H1 (cell line): ENCODE data around the gene RERE. TPM values are rescaled to one million over a fixed set of nuclear protein-coding genes. Genes with fewer than 3 reads are reported as not detected.

Experiments used
- CTCF ChIA-PET: fragments of 300-600 bp; sonication (Branson Sonifier 250); formaldehyde crosslinking; loops from one replicate; lab custom pipeline; 2021; ENCODE audit not compliant: partially characterized antibody; lab: Charles Lee
- POLR2A ChIA-PET: fragments of 300-600 bp; sonication (Branson Sonifier 250); formaldehyde crosslinking; loops from one replicate; lab custom pipeline; 2021; ENCODE audit warnings: inconsistent platforms; ENCODE audit not compliant: partially characterized antibody; lab: Charles Lee
- DNase-seq, 2 experiments: peaks; one replicate each; pipeline versions ENCODE4 v3.0.0 to v3.0.0-alpha.2; 2010 to 2022; ENCODE audit warnings: low spot score in 2 of 2, low read depth in 1 of 2, mixed read lengths in 1 of 2
- FAIRE-seq: peaks from 2 replicates; lab custom pipeline; 2011; peaks lifted over from hg19 to GRCh38; lab: Jason Lieb, UNC
- H2AFZ ChIP-seq: 2 replicates; pipeline ENCODE4 v1.8.1; 2012; ENCODE audit warnings: low read length, inconsistent platforms
- H2AK5ac ChIP-seq: 2 replicates; pipeline ENCODE4 v1.6.1; 2013; ENCODE audit warnings: low read depth, low read length
- H2BK120ac ChIP-seq: replicated peaks from 2 replicates; pipeline ENCODE3; 2013; ENCODE audit warnings: low read depth, low read length, inconsistent platforms
- H2BK12ac ChIP-seq: 2 replicates; pipeline ENCODE4 v1.6.1; 2013; ENCODE audit warnings: low read depth, low read length
- H2BK15ac ChIP-seq: 2 replicates; pipeline ENCODE4 v1.6.1; 2013; ENCODE audit warnings: low read length
- H2BK20ac ChIP-seq: 2 replicates; pipeline ENCODE4 v1.6.1; 2013; ENCODE audit warnings: low read length
- H2BK5ac ChIP-seq: 2 replicates; pipeline ENCODE4 v1.6.1; 2013; ENCODE audit warnings: low read depth, low read length
- H3K14ac ChIP-seq: 2 replicates; pipeline ENCODE4 v1.6.1; 2013; ENCODE audit warnings: inconsistent platforms; ENCODE audit not compliant: insufficient read length
- H3K18ac ChIP-seq: 2 replicates; pipeline ENCODE4 v1.6.1; 2013; ENCODE audit warnings: low read length; ENCODE audit errors: extremely low read depth
- H3K23ac ChIP-seq: 2 replicates; pipeline ENCODE4 v1.6.1; 2013; ENCODE audit warnings: inconsistent platforms; ENCODE audit not compliant: insufficient read length
- H3K23me2 ChIP-seq: 2 replicates; pipeline ENCODE4 v1.6.1; 2013; ENCODE audit warnings: low read depth, low read length
- H3K27ac ChIP-seq: 2 replicates; pipeline ENCODE4 v1.6.1; 2011; ENCODE audit warnings: low read depth, low read length, inconsistent platforms
- H3K27me3 ChIP-seq, 4 experiments: replicated peaks in 1 of 4; 1 replicate in 1 of 4; 2 replicates in 3 of 4; pipeline versions ENCODE4 v1.6.1 to v1.8.1; 2011 to 2013; ENCODE audit warnings: low read length in 3 of 4, mild to moderate bottlenecking in 3 of 4, inconsistent platforms in 2 of 4, mixed read lengths in 2 of 4, moderate library complexity in 1 of 4; ENCODE audit not compliant: control insufficient read depth in 3 of 4, insufficient read depth in 3 of 4; ENCODE audit errors: extremely low read depth in 1 of 4
- H3K36me3 ChIP-seq, 4 experiments: 2 replicates each; pipeline versions ENCODE4 v1.6.1 to v1.8.1; 2011 to 2013; ENCODE audit warnings: mild to moderate bottlenecking in 4 of 4, low read length in 3 of 4, moderate library complexity in 2 of 4, control low read depth in 1 of 4, inconsistent platforms in 1 of 4; ENCODE audit not compliant: insufficient read depth in 4 of 4, control insufficient read depth in 2 of 4
- H3K4ac ChIP-seq: replicated peaks from 2 replicates; pipeline ENCODE3; 2013; ENCODE audit warnings: low read length, low read depth, mixed read lengths, inconsistent platforms; ENCODE audit not compliant: insufficient read length
- H3K4me1 ChIP-seq, 4 experiments: replicated peaks in 1 of 4; 1 replicate in 1 of 4; 2 replicates in 3 of 4; pipeline versions ENCODE4 v1.6.1 to v1.8.1; 2011 to 2013; ENCODE audit warnings: low read length in 3 of 4, inconsistent platforms in 2 of 4, mixed read lengths in 1 of 4; ENCODE audit not compliant: insufficient read depth in 4 of 4, control insufficient read depth in 3 of 4
- H3K4me2 ChIP-seq, 2 experiments: 2 replicates each; pipeline versions ENCODE4 v1.6.1 to v1.8.1; 2011 to 2013; ENCODE audit warnings: low read depth in 2 of 2, low read length in 2 of 2, control low read depth in 1 of 2, inconsistent platforms in 1 of 2, mild to moderate bottlenecking in 1 of 2; ENCODE audit not compliant: insufficient read depth in 1 of 2
- H3K4me3 ChIP-seq, 4 experiments: fragments of 200-600, 300-600 bp in 1 of 4; sonication (generic), shearing (Covaris generic), sonication (Bioruptor Twin) in 1 of 4; 2 replicates each; pipeline versions ENCODE4 v1.5.1 to v1.8.1; 2011 to 2016; ENCODE audit warnings: low read length in 4 of 4, low read depth in 3 of 4, control low read depth in 2 of 4, inconsistent platforms in 2 of 4, mild to moderate bottlenecking in 2 of 4, mixed read lengths in 1 of 4, moderate library complexity in 1 of 4; ENCODE audit not compliant: insufficient read depth in 2 of 4; ENCODE audit errors: extremely low read depth in 1 of 4
- H3K56ac ChIP-seq: replicated peaks from 2 replicates; pipeline ENCODE3; 2013; ENCODE audit warnings: low read depth, mild to moderate bottlenecking, mixed read lengths, low read length, inconsistent platforms; ENCODE audit not compliant: insufficient read length
- H3K79me1 ChIP-seq: 2 replicates; pipeline ENCODE4 v1.6.1; 2013; ENCODE audit warnings: low read depth, low read length, control low read depth
- H3K79me2 ChIP-seq, 2 experiments: 2 replicates each; pipeline versions ENCODE4 v1.6.1 to v1.8.1; 2012 to 2013; ENCODE audit warnings: low read length in 2 of 2, mild to moderate bottlenecking in 2 of 2, inconsistent platforms in 1 of 2; ENCODE audit not compliant: insufficient read depth in 2 of 2, control insufficient read depth in 1 of 2
- H3K9ac ChIP-seq, 4 experiments: replicated peaks in 1 of 4; 1 replicate in 1 of 4; 2 replicates in 3 of 4; pipeline versions ENCODE4 v1.6.1 to v1.8.1; 2011 to 2013; ENCODE audit warnings: low read depth in 3 of 4, low read length in 3 of 4, control low read depth in 2 of 4, mild to moderate bottlenecking in 2 of 4, moderate library complexity in 2 of 4, inconsistent platforms in 1 of 4; ENCODE audit errors: extremely low read depth in 1 of 4
- H3K9me3 ChIP-seq, 2 experiments: 2 replicates each; pipeline versions ENCODE4 v1.6.1 to v1.8.1; 2012 to 2013; ENCODE audit warnings: mild to moderate bottlenecking in 2 of 2, moderate library complexity in 2 of 2, control low read depth in 1 of 2, inconsistent platforms in 1 of 2, low read depth in 1 of 2, low read length in 1 of 2, mixed read lengths in 1 of 2; ENCODE audit not compliant: insufficient read depth in 2 of 2
- H4K20me1 ChIP-seq, 2 experiments: replicated peaks in 1 of 2; 2 replicates each; pipeline versions ENCODE3 to v1.8.1; 2011 to 2013; ENCODE audit warnings: inconsistent platforms in 2 of 2, low read length in 2 of 2, mild to moderate bottlenecking in 1 of 2; ENCODE audit not compliant: insufficient read depth in 2 of 2, control insufficient read depth in 1 of 2
- H4K5ac ChIP-seq: 2 replicates; pipeline ENCODE4 v1.6.1; 2013; ENCODE audit warnings: low read length, low read depth, mixed read lengths, inconsistent platforms; ENCODE audit not compliant: insufficient read length
- H4K8ac ChIP-seq: 2 replicates; pipeline ENCODE4 v1.8.0; 2013; ENCODE audit warnings: mild to moderate bottlenecking, moderate library complexity, low read length, inconsistent platforms; ENCODE audit not compliant: insufficient read depth; ENCODE audit errors: extremely low read depth
- H4K91ac ChIP-seq: replicated peaks from 2 replicates; pipeline ENCODE3; 2013; ENCODE audit warnings: low read length, mixed read lengths, inconsistent platforms; ENCODE audit not compliant: insufficient read length
- BRCA1 ChIP-seq: IDR thresholded peaks from 2 replicates; pipeline ENCODE4 v1.6.1; 2012; ENCODE audit warnings: low read depth, low read length, improper control_type of control experiment
- CREB1 ChIP-seq: IDR thresholded peaks from 2 replicates; pipeline ENCODE4 v1.6.1; 2012; ENCODE audit warnings: inconsistent platforms
- E2F6 ChIP-seq: IDR thresholded peaks from 2 replicates; pipeline ENCODE4 v1.6.1; 2012; ENCODE audit warnings: inconsistent platforms
- EZH2 ChIP-seq: fragments of 200-600 bp; sonication (generic); IDR thresholded peaks from 2 replicates; pipeline ENCODE4 v1.7.1; 2012; ENCODE audit warnings: low read depth, mild to moderate bottlenecking, moderate library complexity, low read length, inconsistent platforms; ENCODE audit not compliant: severe bottlenecking
- JUN ChIP-seq: IDR thresholded peaks from 2 replicates; pipeline ENCODE4 v1.6.1; 2011; ENCODE audit warnings: low read depth, mild to moderate bottlenecking, improper control_type of control experiment, low read length
- JUND ChIP-seq: IDR thresholded peaks from 2 replicates; pipeline ENCODE4 v1.6.1; 2011; ENCODE audit warnings: mild to moderate bottlenecking, improper control_type of control experiment, low read length
- KDM1A ChIP-seq: fragments of 200-600, 300-600 bp; sonication (generic); IDR thresholded peaks from 2 replicates; pipeline ENCODE4 v1.7.1; 2016; ENCODE audit warnings: mild to moderate bottlenecking, low read length, borderline replicate concordance
- MAFK ChIP-seq: IDR thresholded peaks from 2 replicates; pipeline ENCODE4 v1.6.1; 2012; ENCODE audit warnings: low read depth, mild to moderate bottlenecking, improper control_type of control experiment, low read length
- NANOG ChIP-seq: IDR thresholded peaks from 2 replicates; pipeline ENCODE4 v1.6.1; 2011; ENCODE audit warnings: low read length, low read depth, mild to moderate bottlenecking, inconsistent platforms; ENCODE audit not compliant: insufficient read depth, poor library complexity, severe bottlenecking
- NRF1 ChIP-seq: IDR thresholded peaks from 2 replicates; pipeline ENCODE4 v1.6.1; 2011; ENCODE audit warnings: mild to moderate bottlenecking, low read depth, low read length, improper control_type of control experiment
- RXRA ChIP-seq: IDR thresholded peaks from 2 replicates; pipeline ENCODE4 v1.6.1; 2011; ENCODE audit warnings: low read depth, mild to moderate bottlenecking, low read length, moderate library complexity; ENCODE audit not compliant: insufficient read depth
- TAF1 ChIP-seq: IDR thresholded peaks from 2 replicates; pipeline ENCODE4 v1.6.1; 2011; ENCODE audit warnings: mild to moderate bottlenecking, low read depth, low read length
- TBP ChIP-seq: IDR thresholded peaks from 2 replicates; pipeline ENCODE4 v1.6.1; 2011; ENCODE audit warnings: low read depth, low read length, improper control_type of control experiment
- TCF12 ChIP-seq: IDR thresholded peaks from 2 replicates; pipeline ENCODE4 v1.6.1; 2011; ENCODE audit warnings: low read depth, mild to moderate bottlenecking, low read length
- WGBS, 2 experiments: shearing (Covaris generic) in 1 of 2; methylation state at CpG; one replicate each; pipeline versions ENCODE4 v1.1.6 to v1.1.7; 2013 to 2015; ENCODE audit warnings: low lambda C conversion rate in 2 of 2, mixed read lengths in 2 of 2, inconsistent platforms in 1 of 2, low coverage in 1 of 2, missing lambda C conversion rate in 1 of 2; ENCODE audit not compliant: insufficient replicate concordance in 2 of 2, insufficient coverage in 1 of 2, insufficient read length in 1 of 2; ENCODE audit errors: extremely low coverage in 1 of 2, missing lambda C conversion rate in 1 of 2; 5-methylcytosine and 5-hydroxymethylcytosine counted together
- polyA plus RNA-seq, 7 experiments: library from polyadenylated mRNA; depleted of rRNA in 3 of 7; stranded (reverse) in 5 of 7; unstranded in 2 of 7; fragments of >200 nt in 5 of 7; fragments of 200-250 nt in 2 of 7; gene quantifications; 1 replicate in 5 of 7; 2 replicates in 1 of 7; 4 replicates in 1 of 7; pipeline versions ENCODE4 v1.2.1 to v1.2.3, GENCODE V29; 2011 to 2013; ENCODE audit warnings: missing spikeins in 2 of 7, mixed read lengths in 2 of 7
- total RNA-seq: library from RNA; stranded (reverse); fragmentation: NEBNext Ultra II Directional; extraction: Animal tissue kit (Norgen Biotek cat#: 25700); gene quantifications from 2 replicates; pipeline ENCODE4 v1.2.1, GENCODE V29; 2021

RERE gene
- total and polyA plus RNA-seq, 2 of the 8 experiments (the other 6 are each of a cell fraction or from before 2014, with no cell fraction given): 15.3 to 142 TPM

DNA sequence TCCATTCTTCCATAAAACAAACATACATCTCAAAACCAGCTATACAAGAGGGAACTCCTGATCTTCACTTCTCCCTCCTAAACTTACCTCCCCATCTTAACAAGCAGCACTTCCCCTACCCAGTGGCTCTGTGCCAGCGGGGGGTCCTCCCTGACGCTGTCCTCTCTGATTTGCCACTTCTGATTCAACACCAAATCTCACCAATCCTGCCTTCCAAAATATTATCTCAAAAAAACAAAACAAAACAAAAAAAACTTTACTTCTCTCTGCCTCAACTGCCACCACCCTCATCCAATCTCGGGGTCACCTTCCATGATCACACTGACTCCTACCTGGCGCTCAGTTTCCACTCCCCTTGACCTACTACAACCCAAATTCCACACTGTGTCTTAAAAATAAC, 426.7 kb downstream of the RERE start:
- no peak for FAIRE-seq
- POLR2A ChIA-PET: interaction anchor here (0.8 to 1.1 kb wide), 2 partner anchors 17 to 20 kb away, joined by 3 read pairs; no protein-coding TSS in a partner anchor
- TF ChIP-seq KDM1A: no peak
- TF ChIP-seq E2F6: no peak
- TF ChIP-seq TAF1: no peak
- no peak for TF ChIP-seq TCF12
- TF ChIP-seq EZH2: no peak
- TF ChIP-seq NRF1: no peak
- no peak for TF ChIP-seq JUND
- no peak for TF ChIP-seq NANOG
- no peak for TF ChIP-seq JUN
- no peak for TF ChIP-seq RXRA
- TF ChIP-seq TBP: no peak
- TF ChIP-seq MAFK: no peak
- no peak for TF ChIP-seq BRCA1
- TF ChIP-seq CREB1: no peak

More for the DNA sequence above, 426.7 kb downstream of the RERE start:
- H3K36me3 ChIP-seq: peaks cover 0 to 4% (median 2%) of the 10 kb centered on the region in 4 experiments; a peak in 1 of 8 replicates
- CTCF ChIA-PET: interaction anchor here (0.7 to 1.1 kb wide), 2 partner anchors 18 to 45 kb away, joined by 3 to 5 read pairs; no protein-coding TSS in a partner anchor
- H3K27ac ChIP-seq: no peak overlapping the region
- no peak overlapping the region for H4K91ac ChIP-seq
- H3K27me3 ChIP-seq: no peaks in the 10 kb centered on the region
- no peak overlapping the region for H3K23ac ChIP-seq
- WGBS, 2 experiments: 88% methylated on average over 4 of the region's 4 CpGs; no CpG with 5 or more reads in 1 of the 2 experiments
- no peak overlapping the region for H2AFZ ChIP-seq
- H3K9ac ChIP-seq: no peak overlapping the region
- H4K8ac ChIP-seq: no peak overlapping the region
- H2BK12ac ChIP-seq: no peak overlapping the region
- H2BK5ac ChIP-seq: 0 out of 2 replicates have a peak overlapping the region, but pooled peaks have one; percentile 18
- peaks cover 0 to 7% (median 3%) of the 10 kb centered on the region in 4 experiments; a peak in 4 of 7 replicates for H3K4me1 ChIP-seq
- H3K4me2 ChIP-seq: no peak overlapping the region
- H3K23me2 ChIP-seq: no peaks in the 10 kb centered on the region; the same call in 1 of the 2 replicates
- H3K18ac ChIP-seq: no peak overlapping the region
- peaks cover 13% of the 10 kb centered on the region; the same call in 1 of the 2 replicates for H3K79me1 ChIP-seq
- no peak overlapping the region for H2AK5ac ChIP-seq
- peaks cover 7 to 82% of the 10 kb centered on the region in 2 experiments for H3K79me2 ChIP-seq
- H3K56ac ChIP-seq: no peak overlapping the region
- no peak for DNase-seq
- H3K4ac ChIP-seq: no peak overlapping the region
- no peak overlapping the region for H2BK120ac ChIP-seq
- no peak overlapping the region for H3K14ac ChIP-seq
- H4K20me1 ChIP-seq: peaks cover 3 to 20% of the 10 kb centered on the region in 2 experiments
- no peaks in the 10 kb centered on the region for H3K9me3 ChIP-seq
- no peak overlapping the region for H2BK20ac ChIP-seq
- no peak overlapping the region for H3K4me3 ChIP-seq
- no peak overlapping the region for H4K5ac ChIP-seq
- no peak overlapping the region for H2BK15ac ChIP-seq
